Renal pelvis (tissue), 4 donors: Measurements from ENCODE around the gene SLC2A11. TPM values are rescaled to one million over a fixed set of nuclear protein-coding genes. Genes with fewer than 3 reads are reported as not detected.

Experiments
- DNase-seq: peaks from one replicate; pipeline ENCODE4 v3.0.0-alpha.2; 2013
- polyA plus RNA-seq, 3 donors: library from polyadenylated mRNA; unstranded; fragments of 120-200 nt; gene quantifications; one replicate each; pipeline ENCODE4 v1.2.1, GENCODE V29; 2013; ENCODE audit not compliant: insufficient read length in 3 of 3

The SLC2A11 gene
- polyA plus RNA-seq, 3 donors = 22.8 to 68.3 (median 61.5) TPM

DNA sequence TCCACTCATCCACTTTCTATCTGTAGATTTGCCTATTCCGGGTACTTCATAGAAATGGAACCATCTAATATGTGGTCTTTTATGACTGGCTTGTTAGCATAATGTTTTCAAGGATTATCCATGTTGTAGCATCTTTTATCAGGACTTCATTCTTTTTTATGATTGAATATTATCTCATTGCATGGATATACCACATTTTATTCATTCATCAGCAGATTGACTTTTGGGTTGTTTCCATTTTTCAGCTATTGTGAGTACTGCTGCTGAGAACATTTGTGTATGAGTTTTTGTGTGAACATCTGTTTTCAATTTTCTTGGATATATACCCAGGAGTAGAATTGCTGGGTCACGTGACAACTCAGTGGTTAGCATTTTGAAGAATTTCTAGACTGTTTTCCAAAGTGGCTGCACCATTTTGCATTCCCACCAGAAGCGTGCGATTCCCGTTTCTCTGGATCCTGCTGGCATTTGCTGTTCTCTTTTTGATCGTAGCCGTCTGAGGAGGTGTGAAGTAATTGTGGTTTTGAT, 27.8 kb upstream of the SLC2A11 start:
- DNase-seq = no peak

DNA sequence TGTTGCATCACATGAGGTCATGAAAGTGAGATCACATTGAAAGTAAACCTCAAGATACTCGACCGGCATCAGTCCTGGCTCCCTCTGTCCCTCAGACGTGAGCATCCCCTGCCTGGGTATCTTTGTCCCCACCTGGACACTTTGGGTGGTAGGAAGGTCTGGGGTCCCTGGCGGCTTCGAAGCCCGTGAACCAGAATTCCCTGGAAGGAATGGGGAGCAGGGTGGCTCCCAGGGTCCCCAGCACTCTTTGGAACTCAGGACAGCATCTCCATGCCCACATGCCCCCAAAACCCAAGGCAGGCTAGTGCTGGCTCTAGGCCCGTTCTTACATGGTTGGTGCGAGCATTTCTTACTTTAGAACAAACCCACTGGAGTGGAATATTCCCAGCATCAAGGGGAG, 26.4 kb upstream of the SLC2A11 start:
- no peak for DNase-seq

DNA sequence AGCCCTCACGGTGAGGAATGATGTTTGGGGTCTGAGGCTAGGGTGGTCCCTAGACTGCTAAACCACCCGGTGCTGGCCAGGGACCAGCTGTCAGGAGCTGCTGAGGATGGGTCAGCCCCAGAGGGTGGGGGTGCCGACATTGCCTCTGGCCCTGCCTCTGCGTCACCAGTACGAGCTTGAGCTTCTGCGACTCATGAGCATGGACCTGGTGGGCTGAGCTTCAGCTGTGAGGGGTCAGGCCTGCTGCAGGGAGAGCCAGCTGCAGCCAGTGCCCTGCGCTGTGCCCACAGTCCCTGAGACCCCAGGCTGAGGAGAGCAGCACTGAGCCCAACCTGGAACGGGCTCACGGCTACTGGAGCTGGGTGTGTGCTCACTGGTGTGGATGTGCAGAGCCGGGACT, 25.9 kb upstream of the SLC2A11 start:
- no peak for DNase-seq

DNA sequence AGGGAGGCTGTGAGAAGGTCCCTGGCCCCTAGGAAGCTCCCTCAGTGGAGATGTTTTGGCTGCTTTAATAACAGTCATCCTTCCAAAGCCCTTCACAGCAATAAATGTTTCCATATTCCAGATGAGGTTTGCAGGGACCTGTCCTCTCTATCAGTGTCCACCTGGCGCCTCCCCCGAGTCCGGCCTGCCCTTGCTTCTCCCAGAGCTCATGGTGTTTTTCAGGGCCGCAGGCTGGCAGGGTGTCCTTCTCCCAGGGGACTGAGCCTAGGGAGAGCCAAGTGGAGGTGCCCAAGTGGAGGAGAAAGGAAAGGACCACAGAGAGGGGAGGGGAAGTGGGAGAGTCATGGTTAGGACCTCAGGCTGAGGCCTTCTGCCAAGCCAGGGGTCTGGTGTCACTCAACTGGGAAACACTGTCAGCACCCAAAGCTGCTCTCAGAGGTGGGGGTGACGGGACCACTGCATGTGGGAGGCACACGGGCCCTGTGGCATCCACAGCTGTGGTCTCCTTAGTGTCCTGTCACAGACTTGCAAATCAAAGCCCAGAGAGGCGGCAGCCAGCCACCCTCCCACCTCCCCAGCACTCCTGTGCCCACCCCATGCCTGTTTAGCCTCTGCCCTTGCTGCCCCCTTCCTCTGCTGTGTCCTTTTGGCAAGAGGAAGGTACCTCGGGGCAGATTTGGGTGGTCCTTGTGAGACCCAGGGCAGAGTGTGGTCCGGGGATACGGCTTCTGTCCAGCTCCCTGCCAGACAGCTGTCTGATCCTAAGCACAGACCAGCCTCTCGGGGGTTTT, 25.3 kb upstream of the SLC2A11 start:
- no peak for DNase-seq

DNA sequence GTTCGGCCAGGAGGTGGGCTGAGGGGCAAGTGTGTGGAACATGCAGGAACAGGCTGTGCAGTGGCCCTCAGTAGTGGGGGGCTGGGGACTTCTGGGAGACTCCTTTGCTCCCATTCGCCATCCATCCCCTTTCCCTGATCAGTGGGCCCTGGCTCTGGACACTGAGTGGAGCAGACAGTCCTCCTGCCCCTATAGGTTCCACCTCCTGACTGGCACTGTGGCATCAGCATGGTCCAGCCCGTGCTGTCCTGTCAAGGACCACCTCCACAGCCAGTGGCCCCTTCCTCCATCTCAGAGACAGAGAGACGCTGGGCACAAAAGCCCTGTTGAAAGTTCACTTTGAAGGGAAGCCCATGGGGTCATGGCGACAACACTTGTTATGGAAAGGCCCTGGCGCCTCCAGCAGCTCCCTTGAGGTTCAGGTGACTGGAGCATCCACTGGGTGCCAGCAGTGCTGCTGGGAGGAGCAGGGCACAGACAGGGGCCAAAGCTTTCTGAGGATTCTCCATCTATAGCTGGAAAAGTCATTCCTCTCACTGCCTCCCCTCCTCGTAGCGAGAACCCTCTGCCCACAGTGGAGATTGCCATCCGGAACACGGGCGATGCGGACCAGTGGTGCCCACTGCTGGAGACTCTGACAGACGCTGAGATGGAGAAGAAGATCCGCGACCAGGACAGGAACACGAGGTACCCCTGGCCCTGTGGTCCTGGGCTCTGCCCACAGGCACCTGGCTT, 24.5 kb upstream of the SLC2A11 start:
- DNase-seq = no peak

DNA sequence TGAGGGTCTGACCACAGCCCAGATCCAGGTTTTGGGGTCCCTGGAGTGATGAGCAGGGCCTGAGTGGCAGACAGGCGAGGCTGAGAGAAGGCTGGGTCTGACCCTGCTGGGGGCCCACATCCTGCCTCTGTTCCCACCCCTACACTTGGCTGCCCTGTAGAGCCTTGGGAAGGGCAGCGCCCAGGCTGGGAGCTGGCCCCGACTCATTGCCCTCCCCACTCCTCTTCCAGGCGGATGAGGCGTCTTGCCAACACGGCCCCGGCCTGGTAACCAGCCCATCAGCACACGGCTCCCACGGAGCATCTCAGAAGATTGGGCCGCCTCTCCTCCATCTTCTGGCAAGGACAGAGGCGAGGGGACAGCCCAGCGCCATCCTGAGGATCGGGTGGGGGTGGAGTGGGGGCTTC, 23.8 kb upstream of the SLC2A11 start:
- no peak for DNase-seq

DNA sequence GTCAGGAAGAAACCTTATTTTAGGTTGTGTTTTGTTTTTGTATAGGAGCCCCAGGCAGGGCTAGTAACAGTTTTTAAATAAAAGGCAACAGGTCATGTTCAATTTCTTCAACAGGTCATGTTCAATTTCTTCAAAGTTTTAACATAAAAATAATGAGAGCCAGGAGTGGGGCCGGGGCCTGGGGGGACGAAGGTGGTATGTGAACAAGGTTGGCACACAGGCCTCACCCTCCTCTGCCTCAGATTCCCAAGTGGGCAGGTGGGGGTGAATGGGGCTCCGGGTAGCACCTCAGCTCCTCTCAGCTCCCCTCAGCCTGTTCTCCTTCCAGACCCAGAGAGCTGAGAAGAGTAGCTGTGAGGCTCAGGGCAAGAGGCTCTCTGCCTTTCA, 23.3 kb upstream of the SLC2A11 start:
- DNase-seq = no peak

DNA sequence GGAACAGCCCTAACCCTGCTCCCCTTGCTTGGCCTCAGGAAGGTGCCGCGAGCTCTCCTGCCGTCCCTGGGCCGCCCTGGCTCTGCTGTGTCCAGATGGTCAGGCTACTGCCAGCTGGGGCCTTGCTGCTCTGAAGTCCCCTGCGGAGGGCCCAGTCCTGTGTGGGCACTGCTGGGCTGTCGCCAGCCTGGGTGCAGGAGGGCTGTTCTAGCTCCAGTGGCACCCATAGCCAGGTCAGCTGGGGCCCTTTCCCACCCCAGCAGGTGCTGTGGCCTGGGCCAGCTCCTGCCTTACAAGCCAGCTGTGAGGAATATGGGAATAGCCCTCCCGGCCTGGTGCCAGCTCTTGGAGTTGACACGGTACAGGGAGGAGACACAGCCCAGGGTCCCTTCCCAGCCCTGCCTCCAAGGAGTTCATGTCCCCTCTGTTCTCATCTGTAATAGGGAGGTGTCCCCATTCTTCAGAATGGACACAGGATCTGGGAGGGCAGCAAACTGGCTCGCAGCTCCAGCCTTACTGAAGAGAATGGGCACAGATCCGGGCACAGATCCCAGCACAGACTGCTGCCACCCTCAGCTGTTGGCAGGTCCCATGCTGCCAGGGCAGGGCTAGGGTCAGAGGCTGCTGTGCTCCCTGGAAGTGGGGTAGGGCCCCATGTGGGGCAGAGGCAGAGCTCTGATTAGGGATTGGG, 22.7 kb upstream of the SLC2A11 start:
- DNase-seq = no peak

DNA sequence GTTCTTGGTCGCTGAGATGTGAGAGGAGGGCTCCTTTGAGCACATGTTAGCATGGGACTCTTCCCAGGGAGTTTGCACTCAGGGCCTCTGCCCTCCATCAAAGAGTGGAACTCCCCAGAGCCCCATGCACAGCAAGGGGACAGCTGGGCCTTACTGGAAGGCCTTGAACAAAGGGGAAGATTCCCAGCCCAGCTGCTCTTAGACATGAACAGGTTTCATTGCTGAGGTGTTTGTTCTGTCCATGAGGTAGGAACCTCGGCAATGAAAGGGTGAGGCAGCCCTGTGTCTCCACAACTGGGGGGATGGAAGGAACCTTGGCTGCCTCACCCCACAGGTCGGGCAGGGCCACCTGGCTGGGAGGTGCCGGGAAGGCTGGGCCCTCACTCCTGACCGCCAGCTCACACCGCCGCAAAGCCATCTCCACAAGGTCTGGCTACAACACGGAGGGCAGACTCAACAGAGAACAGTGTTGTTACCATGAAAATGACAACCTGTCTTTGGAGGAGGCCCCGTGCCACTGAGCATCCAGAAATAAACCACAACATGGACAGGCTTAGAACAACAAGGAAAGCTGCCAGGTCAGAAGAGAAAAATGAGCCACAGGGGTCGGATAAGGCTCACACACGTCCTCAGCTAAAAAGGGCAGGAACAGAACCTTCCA, 22.1 kb upstream of the SLC2A11 start:
- DNase-seq = no peak

DNA sequence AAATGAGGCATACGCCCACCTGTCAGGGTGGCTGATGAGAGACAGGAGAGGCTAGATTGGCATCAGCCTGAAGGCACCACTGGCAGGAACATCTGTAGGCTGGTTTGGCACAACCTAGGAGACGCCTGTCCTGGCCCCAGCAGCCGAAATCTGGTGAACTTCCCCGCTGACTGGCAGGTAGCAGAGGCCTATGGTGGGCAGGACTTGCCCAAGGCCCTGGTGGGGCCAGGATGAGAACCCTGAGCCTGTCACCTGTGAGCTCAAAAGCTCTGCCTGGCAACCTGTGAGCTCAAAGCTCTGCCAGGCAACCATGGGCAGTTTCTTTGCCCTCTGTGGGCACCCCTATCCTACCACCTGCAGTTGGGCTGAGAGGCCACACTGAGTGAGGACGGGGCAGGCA, 21.4 kb upstream of the SLC2A11 start:
- DNase-seq = no peak

DNA sequence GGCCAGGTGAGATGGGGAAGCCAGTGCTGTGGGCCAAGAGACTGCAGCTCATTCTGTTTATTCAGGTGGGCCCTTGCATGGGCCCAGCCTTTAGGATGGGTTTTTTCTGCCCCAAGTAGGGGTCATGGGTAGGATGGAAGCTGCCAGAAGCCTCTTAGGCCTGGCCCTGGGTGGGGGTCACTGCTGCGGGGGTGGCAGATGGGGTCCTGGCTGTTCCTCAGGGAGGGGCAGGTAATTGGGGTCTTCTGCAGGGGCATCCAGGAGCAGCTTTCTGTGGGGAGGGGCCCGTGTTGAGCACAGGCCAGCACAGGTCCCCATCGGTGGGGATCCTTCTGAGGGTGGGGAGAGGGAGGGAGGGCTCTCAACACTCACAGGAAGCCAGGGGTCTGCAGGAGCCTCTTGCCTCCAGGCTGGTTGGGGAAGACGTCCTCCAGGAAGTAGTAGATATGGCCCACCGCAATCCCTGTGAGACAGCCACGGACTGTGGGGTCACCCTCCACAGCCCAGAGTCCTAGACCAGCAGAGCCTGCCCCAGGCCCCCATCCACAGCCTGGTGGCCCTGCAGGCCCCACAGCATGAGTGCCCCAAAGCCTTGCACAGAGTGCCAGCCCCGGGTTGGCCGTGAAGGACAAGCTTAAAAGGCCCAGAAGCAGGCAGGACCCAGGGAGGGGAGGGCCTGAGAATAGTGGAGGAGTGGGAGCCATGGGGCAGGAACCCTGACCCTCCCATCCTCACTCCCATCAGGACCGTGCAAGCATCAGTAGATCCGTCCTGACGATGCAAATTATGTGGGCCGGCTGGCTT, 20.8 kb upstream of the SLC2A11 start:
- DNase-seq = no peak

DNA sequence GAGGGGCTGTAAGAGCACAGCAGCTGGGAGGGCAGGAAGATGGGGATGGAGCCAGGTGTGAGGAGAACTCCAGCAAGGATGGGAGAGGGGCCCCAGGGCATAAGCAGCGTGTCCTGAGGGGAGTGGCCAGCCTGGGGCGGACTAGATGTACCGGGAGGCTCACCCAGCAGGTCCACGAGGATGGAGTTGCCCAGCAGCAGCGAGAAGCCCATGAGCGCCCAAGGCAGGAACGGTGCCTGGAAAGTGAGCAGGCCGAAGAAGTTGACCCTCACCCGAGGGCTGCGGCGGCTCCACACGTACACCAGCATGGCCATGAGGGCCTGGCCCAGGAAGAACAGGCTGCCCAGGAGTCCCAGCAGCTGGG, 20.2 kb upstream of the SLC2A11 start:
- no peak for DNase-seq

DNA sequence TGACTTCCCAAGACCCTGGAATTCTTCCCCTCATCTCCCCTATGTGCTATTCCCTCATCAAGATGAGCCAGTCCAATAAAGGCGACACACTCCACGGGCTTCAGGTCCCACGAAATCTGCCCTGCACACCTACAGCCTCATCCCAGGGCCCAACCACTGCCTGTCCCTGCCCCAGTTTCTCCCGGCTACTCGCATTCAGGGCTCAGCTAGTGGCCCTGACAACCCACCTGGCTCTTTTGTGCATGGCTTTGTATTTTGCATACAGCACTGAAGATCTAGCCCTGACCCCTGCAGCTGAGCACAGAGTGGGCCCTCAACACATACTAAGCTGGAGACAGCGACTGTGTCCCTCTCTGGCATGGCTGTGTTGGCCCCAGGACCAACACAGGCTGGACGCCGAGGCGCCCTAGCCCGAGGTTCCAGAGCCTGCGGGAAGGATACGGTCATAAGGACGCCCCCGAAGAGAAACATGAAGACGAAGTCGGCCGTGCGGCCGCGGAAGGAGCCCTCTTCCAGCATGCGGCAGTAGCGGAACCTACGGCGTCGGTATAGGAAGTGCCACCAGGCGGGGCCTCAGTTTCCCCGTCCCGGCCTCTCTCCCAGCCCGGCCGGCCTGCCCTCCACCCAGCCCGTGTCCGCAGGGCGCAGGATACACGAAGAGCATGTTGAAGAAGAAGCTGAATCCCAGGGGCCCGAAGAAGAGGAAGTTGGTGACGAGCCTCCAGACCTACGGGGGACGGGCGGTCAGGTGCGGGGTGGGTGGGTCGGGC, 19.6 kb upstream of the SLC2A11 start:
- no peak for DNase-seq

DNA sequence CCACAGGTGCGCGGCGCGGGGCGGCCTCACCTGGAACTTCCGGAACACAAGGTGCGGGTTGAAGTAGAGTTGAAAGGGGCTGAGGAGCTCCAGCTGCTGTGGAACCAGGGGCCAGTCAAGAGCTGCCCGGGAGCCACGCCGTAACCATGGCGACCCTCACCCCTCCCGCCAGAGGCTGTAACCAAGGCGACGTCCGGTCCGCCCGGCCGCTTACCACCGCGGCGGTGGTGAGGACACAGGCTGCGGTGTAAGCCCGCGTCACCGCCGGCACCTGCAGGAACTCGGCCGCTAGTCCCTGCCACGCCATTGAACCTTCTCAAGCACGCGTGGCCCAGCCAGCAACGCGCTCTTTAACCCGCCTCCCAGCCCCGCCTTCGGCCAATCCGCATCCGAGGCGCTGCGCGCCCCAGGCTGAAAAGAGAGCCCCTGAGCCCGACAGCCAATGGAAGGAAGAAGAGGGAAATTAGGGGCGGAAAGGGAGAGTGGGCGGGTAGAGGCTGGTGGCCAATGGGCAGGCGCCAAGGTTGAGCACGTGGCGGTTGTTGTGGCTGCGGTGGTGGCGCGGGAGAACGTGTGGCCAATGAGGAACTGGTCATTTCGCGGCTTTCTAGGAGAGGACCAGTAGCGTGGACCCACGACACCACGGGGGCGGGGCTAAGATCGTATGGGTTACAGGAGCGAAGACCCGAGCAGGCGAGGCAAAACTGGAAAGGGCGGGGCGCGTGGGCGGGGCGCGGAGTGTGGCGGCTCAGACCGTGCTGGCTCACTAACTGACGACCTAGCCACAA, 18.8 kb upstream of the SLC2A11 start, which contains the start of gene DERL3:
Gene DERL3 (minus strand): TSS at position 326 of the 788 bp plus-strand sequence. CDS start 19 bp downstream, at position 307.
- DNase-seq = peak; percentile 98

DNA sequence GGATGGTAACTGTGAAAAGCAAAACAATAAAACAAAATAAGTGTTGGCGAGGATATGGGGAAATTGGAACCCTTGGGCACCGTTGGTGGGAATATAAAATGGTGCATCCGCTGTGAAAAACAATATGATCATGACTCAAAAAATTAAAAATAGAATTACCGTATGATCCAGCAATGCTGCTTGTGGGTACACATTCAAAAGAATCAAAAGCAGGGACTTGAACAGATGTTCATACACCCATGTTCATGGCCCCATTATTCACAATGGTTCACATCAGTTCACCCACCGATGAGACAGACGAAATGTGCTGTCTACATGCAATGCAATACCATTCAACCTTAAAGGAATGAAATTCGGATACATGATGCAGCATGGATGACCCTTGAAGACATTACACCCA, 17.6 kb upstream of the SLC2A11 start:
- no peak for DNase-seq

DNA sequence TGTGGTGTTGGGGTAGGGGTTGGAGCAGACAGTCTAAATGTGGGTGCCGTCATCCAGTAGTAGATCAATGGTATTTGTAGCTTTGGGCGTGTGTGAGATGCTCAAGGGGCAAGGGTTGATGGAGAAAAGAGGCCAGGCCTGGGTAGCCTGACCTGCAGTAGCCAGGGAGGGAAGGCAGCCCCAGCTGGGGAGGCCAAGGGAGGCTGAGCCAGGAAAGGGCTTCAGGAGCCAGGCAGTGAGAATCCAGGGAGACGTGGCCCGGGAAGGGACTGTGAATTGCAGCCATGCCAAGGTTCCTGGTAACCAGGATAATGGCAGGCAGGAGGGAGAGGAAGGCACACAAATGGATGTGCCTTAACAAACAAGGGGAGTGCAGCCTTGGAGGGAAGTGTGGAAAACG, 16.4 kb upstream of the SLC2A11 start:
- no peak for DNase-seq

DNA sequence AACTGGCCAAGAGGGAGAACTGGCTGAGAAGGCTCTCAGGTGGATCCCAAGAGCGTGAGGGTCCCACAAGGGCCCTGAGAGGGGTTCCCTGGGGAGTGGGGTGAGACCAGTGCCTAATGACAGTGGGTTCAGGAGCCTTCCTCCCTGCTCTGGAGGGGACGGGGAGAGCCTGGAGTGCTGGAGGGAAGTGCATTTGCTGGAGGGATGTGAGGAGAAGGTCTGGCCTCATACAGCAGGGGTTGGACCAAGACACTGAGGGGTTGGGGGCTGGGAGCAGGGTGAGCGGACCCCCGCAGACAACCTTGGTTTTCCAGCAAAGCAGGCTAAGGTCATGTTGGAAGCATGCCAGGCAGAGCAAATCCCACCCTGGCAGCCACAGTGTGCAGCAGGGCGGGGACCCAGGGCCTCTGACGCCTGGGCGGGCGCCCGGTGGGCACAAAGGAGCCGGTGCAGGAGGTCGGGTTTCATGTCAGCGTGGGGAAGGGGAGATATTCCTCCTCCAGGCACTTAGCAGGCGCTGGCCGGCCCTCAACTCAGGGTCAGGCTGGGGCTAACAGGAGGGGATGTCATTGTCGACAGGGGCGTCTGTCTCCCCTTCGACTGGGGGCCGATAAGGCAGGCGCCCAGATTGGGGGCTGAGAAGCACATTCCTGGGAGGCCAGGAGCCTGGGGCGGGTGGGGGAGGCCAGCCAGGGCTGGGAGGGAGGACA, 15.8 kb upstream of the SLC2A11 start:
- no peak for DNase-seq

DNA sequence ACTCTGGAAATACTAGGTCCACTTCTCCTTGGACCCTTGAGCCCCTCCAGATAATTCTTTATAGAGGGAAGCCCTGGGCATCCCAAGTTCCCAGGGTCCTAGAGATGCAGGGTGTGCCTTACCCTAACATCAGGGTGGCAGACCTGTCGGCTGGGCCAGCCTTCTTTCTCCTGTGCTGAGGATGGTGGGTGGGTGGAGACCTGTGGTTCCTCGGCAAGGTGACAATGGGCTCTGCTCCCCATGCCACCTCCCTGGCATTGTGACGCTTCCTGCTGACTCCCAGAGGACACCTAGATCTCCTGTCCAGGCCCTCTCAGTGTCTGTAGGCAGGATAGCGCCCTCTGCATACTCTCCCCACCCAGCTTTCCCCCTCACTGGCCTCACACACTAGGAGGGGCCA, 15.1 kb upstream of the SLC2A11 start:
- DNase-seq = no peak

DNA sequence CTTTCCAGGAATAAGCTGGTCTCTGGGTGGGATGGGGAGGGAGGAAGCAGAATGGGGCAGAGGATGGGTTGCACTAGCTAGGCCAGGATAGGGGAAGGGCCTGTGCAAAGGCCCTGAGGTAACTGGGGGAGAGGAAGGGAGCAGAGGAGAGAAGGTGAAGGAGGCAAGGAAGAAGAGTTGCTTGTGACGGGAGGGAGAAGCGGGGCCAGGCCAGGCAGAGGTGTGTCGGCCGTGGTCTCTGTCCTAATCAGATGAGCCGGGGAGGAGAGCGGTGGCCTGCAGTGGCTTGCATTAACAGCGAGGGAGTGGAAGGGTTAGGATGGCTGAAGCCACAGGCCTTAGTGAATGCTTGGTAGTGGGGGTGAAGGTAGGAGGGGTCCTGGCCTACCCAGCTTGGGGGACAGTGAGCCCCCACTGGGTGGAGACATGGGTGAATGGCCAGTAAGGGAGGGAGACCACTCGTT, 12.9 kb upstream of the SLC2A11 start:
- DNase-seq = no peak
